ENCODE data around the gene SPEM3. TPM values are rescaled to one million over a fixed set of nuclear protein-coding genes. Genes with fewer than 3 reads are reported as not detected.
"Not testable (repeated sequence)": the region's sequence is repeated elsewhere in the genome, so short reads cannot be mapped to it uniquely, and the experiment has no call there.

The SPEM3 gene
- total RNA-seq, 2 donors from 2014 or later: not detected

DNA sequence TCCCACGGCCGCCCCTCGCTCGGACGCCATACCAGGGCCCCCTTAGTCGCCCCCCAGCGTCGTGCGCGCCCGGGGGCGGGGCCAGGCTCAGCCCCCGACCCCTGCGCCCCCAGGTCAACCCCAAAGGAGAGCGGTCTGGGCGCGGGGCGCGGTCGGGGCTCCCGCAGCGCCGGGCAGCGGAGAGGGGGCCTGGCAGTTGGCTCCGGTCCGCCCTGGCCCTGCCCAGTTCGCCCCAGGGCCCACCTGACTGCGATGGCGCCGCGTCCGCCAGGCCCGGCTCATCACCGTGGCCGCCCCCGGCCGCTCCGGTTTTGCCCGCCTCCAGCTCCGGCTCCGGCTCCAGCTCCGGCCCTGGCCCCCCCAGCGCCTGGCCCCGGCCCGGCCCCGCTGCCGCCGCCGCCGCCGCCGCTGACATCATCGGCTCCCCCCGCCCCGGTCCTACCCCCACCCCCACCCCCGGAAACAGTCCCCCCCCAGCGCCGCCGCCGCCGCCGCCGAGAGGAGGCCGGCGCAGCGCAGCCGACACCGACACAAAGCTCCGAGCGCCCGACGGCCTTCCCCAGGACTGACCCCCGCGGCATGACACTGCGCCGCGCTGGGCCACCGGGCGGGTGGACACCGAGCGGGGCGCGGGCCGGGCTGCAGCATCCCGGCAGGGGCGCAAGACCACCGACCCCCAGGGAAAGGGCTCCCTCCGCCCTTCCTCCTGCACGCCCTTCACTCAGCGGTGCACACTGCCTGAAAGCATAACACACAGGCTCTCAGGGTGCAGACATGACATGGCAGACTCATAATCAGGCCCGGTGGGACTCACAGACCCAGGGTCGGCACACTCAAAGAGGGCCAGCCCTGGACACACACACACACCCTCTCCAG, 50.8 kb downstream of the SPEM3 start, which contains the start of gene ZBTB4:
Gene ZBTB4 (minus strand): TSS at position 419 of the 876 bp plus-strand sequence. CDS start 12,830 bp downstream, outside the sequence.
- Mint-ChIP-seq H3K36me3 (ENCODE audit: low read depth) (peaks cover 4% of the 10 kb centered on the region), H3K27me3 (ENCODE audit: insufficient read depth) (no peaks in the 10 kb centered on the region), H3K9me3 (no peaks in the 10 kb centered on the region), H3K4me1 (peaks cover 48% of the 10 kb centered on the region), H3K27ac (peak within 1 kb of the TSS; percentile 99), H3K4me3 (peak within 1 kb of the TSS; percentile 88)
- H3K9me3 ChIP-seq (ENCODE audit: control insufficient read depth, low read length): no peaks in the 10 kb centered on the region
- H3K27ac ChIP-seq (ENCODE audit: low read depth, low read length): peak within 1 kb of the TSS; percentile 79
- TF ChIP-seq, protein P1, sequence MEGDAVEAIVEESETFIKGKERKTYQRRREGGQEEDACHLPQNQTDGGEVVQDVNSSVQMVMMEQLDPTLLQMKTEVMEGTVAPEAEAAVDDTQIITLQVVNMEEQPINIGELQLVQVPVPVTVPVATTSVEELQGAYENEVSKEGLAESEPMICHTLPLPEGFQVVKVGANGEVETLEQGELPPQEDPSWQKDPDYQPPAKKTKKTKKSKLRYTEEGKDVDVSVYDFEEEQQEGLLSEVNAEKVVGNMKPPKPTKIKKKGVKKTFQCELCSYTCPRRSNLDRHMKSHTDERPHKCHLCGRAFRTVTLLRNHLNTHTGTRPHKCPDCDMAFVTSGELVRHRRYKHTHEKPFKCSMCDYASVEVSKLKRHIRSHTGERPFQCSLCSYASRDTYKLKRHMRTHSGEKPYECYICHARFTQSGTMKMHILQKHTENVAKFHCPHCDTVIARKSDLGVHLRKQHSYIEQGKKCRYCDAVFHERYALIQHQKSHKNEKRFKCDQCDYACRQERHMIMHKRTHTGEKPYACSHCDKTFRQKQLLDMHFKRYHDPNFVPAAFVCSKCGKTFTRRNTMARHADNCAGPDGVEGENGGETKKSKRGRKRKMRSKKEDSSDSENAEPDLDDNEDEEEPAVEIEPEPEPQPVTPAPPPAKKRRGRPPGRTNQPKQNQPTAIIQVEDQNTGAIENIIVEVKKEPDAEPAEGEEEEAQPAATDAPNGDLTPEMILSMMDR (conservative IDR thresholded peaks at IDR 0.05): peak; percentile 23
- no peaks in the 10 kb centered on the region for H3K27me3 ChIP-seq (ENCODE audit: control insufficient read depth, insufficient read depth, low read length, poor library complexity, severe bottlenecking)
- 1 to 2% methylated on average over 15 to 77 of the region's 92 CpGs for WGBS, 2 experiments (ENCODE audit: insufficient coverage in 1 of 2, insufficient read length in 1 of 2)
- H3K4me1 ChIP-seq (ENCODE audit: control insufficient read depth, insufficient read depth, low read length): peaks cover 15% of the 10 kb centered on the region
- peak; percentile 84 for DNase-seq
- no peaks in the 10 kb centered on the region for H3K36me3 ChIP-seq (ENCODE audit: control insufficient read depth, insufficient read depth, low read length)
- peak within 1 kb of the TSS; percentile 76 for H3K9ac ChIP-seq (ENCODE audit: extremely low read depth, low read length, poor library complexity, severe bottlenecking)
- peak within 1 kb of the TSS; percentile 84 for H3K4me3 ChIP-seq (ENCODE audit: low read length)

DNA sequence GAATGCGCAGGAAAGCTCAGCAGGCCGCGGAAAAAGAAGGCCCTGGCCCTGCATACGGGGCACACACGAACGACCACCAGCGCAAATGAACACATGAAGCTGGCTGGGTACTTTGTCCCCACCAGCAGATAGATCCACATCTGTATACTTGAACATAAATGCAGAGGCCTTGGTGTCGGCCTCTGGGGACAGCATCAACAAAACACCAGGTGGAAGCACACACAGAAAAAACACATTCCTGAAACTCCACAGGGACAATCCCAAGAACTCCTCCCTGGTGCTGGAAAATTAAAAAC, 51.4 kb downstream of the SPEM3 start:
- Histone ChIP-seq H3K9ac (ENCODE audit: extremely low read depth, low read length, poor library complexity, severe bottlenecking) (peak overlapping the region; percentile 69), H3K36me3 (ENCODE audit: control insufficient read depth, insufficient read depth, low read length) (no peaks in the 10 kb centered on the region), H3K4me1 (ENCODE audit: control insufficient read depth, insufficient read depth, low read length) (peaks cover 15% of the 10 kb centered on the region), H3K4me3 (ENCODE audit: low read length) (peak overlapping the region; percentile 77), H3K9me3 (ENCODE audit: control insufficient read depth, low read length) (no peaks in the 10 kb centered on the region), H3K27ac (ENCODE audit: low read depth, low read length) (peak overlapping the region; percentile 79), H3K27me3 (ENCODE audit: control insufficient read depth, insufficient read depth, low read length, poor library complexity, severe bottlenecking) (no peaks in the 10 kb centered on the region)
- TF ChIP-seq, protein P1 (conservative IDR thresholded peaks at IDR 0.05): no peak
- WGBS, 2 experiments (ENCODE audit: insufficient coverage in 1 of 2, insufficient read length in 1 of 2): 28% methylated on average over 8 of the region's 8 CpGs; no CpG with 5 or more reads in 1 of the 2 experiments
- Mint-ChIP-seq H3K9me3 (no peaks in the 10 kb centered on the region), H3K27ac (peak overlapping the region; percentile 99), H3K4me3 (peak overlapping the region; percentile 88), H3K27me3 (ENCODE audit: insufficient read depth) (no peaks in the 10 kb centered on the region), H3K4me1 (peaks cover 48% of the 10 kb centered on the region), H3K36me3 (ENCODE audit: low read depth) (peaks cover 4% of the 10 kb centered on the region)
- no peak for DNase-seq

DNA sequence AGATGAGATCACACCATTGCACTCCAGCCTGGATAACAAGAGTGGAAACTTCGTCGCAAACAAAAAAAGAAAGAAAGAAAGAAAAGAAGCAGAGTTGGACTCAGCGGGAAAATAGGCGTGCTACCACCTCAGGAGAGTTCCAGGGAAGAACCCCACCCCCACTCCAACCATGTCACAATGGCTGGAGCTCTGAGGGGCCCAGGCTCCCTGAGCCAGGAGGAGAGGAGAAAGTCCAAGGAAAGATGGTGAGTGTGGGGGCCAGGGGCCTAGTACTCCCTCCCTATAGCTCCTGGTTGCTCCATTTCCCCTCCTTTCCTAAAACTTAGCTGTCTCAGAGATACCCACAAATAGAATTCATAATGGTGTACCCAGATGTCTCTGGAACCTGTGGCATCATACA, 52.6 kb downstream of the SPEM3 start, which contains the start of gene SLC35G6:
Gene SLC35G6 (plus strand): TSS at position 172 of the 400 bp plus-strand sequence. CDS start 71 bp downstream, at position 243.
- Mint-ChIP-seq H3K4me3 (peak within 1 kb of the TSS; percentile 88), H3K27ac (peak within 1 kb of the TSS; percentile 99), H3K4me1 (peaks cover 57% of the 10 kb centered on the region)
- H3K27ac ChIP-seq (ENCODE audit: low read depth, low read length): peak within 1 kb of the TSS; percentile 79
- DNase-seq; H3K36me3 ChIP-seq (ENCODE audit: control insufficient read depth, insufficient read depth, low read length); H3K27me3 Mint-ChIP-seq (ENCODE audit: insufficient read depth); H3K36me3 Mint-ChIP-seq (ENCODE audit: low read depth); H3K9me3 Mint-ChIP-seq; H3K27me3 ChIP-seq (ENCODE audit: control insufficient read depth, insufficient read depth, low read length, poor library complexity, severe bottlenecking); H3K9me3 ChIP-seq (ENCODE audit: control insufficient read depth, low read length): not testable (repeated sequence)
- H3K4me1 ChIP-seq (ENCODE audit: control insufficient read depth, insufficient read depth, low read length): peaks cover 15% of the 10 kb centered on the region
- 100% methylated on average over 2 of the region's 4 CpGs for WGBS, 2 experiments (ENCODE audit: insufficient coverage in 1 of 2, insufficient read length in 1 of 2)
- peak within 1 kb of the TSS; percentile 77 for H3K4me3 ChIP-seq (ENCODE audit: low read length)
- peak within 1 kb of the TSS; percentile 69 for H3K9ac ChIP-seq (ENCODE audit: extremely low read depth, low read length, poor library complexity, severe bottlenecking)

DNA sequence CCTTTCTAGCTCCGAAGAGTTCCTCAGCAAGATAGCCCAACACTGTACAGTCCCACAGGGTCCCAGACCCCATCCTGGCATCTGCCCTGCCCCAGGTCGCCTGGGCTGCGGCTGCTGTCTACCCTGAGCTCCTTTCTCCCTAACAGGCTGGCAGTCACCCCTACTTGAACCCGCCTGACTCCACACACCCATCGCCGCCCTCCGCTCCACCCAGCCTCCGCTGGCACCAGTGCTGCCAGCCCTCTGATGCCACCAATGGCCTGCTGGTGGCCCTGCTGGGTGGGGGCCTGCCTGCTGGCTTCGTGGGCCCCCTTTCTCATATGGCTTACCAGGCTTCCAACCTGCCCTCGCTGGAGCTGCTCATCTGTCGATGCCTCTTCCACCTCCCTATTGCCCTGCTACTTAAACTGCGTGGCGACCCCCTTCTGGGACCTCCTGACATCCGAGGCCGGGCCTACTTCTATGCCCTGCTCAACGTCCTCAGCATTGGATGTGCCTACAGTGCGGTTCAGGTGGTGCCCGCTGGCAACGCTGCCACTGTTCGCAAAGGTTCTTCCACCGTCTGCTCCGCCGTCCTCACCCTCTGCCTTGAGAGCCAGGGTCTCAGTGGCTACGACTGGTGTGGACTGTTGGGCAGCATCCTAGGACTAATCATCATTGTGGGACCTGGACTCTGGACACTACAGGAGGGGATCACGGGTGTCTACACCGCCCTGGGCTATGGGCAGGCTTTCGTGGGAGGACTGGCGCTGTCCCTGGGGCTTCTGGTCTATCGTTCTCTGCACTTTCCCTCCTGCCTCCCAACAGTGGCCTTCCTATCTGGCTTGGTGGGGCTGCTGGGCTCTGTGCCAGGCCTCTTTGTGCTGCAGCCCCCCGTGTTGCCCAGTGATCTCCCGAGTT, 53.4 kb downstream of the SPEM3 start:
- Mint-ChIP-seq H3K4me1 (peaks cover 56% of the 10 kb centered on the region), H3K4me3 (peak overlapping the region; percentile 88), H3K27ac (peak overlapping the region; percentile 99)
- WGBS, 2 experiments (ENCODE audit: insufficient coverage in 1 of 2, insufficient read length in 1 of 2): 93 to 95% methylated on average over 13 to 30 of the region's 31 CpGs
- not testable (repeated sequence) for H3K27me3 Mint-ChIP-seq (ENCODE audit: insufficient read depth); DNase-seq; H3K9me3 Mint-ChIP-seq; H3K4me3 ChIP-seq (ENCODE audit: low read length); H3K27ac ChIP-seq (ENCODE audit: low read depth, low read length); H3K4me1 ChIP-seq (ENCODE audit: control insufficient read depth, insufficient read depth, low read length); H3K27me3 ChIP-seq (ENCODE audit: control insufficient read depth, insufficient read depth, low read length, poor library complexity, severe bottlenecking); H3K36me3 Mint-ChIP-seq (ENCODE audit: low read depth); H3K9me3 ChIP-seq (ENCODE audit: control insufficient read depth, low read length); H3K9ac ChIP-seq (ENCODE audit: extremely low read depth, low read length, poor library complexity, severe bottlenecking)
- peaks cover 13% of the 10 kb centered on the region for H3K36me3 ChIP-seq (ENCODE audit: control insufficient read depth, insufficient read depth, low read length)

Measured in endodermal cell (in vitro differentiated cells).